ENCODE measurements around the gene RPL10. TPM values are rescaled to one million over a fixed set of nuclear protein-coding genes. Genes with fewer than 3 reads are reported as not detected.

The RPL10 gene
- total RNA-seq, 1 experiment from 2014 or later, result 2,883 TPM

- DNase-seq (ENCODE audit: low spot score), result no peak
- in situ Hi-C loops (cut with HindIII; ENCODE audit: low sequenced_read_pairs), result no loop called here
Observed at GRCh38 chrX:154419189-154419588, 21.0 kb downstream of the RPL10 start.

GRCh38 chrX:154419688-154420401 is 21.7 kb downstream of the RPL10 start:
- in situ Hi-C loops (cut with HindIII; ENCODE audit: low sequenced_read_pairs), result no loop called here

GRCh38 chrX:154420402-154420756 is 22.2 kb downstream of the RPL10 start:
- DNase-seq (ENCODE audit: low spot score), result no peak
- in situ Hi-C loops (cut with HindIII; ENCODE audit: low sequenced_read_pairs), result no loop called here

More at GRCh38 chrX:154419688-154420401, 21.7 kb downstream of the RPL10 start:
- no peak for DNase-seq (ENCODE audit: low spot score)

- no peak for DNase-seq (ENCODE audit: low spot score)
Observed at GRCh38 chrX:154426916-154427770, 29.0 kb downstream of the RPL10 start.

GRCh38 chrX:154428176-154429171 is 30.3 kb downstream of the RPL10 start, which contains the start of gene ATP6AP1:
TSS of gene ATP6AP1 (plus strand) at chrX:154428677. CDS start at chrX:154428693, 16 bp downstream.
- peak; percentile 92 for DNase-seq (ENCODE audit: low spot score)
- in situ Hi-C loops (cut with HindIII; ENCODE audit: low sequenced_read_pairs), result no loop called here

More at GRCh38 chrX:154426916-154427770, 29.0 kb downstream of the RPL10 start:
- in situ Hi-C loops (cut with HindIII; ENCODE audit: low sequenced_read_pairs), result no loop called here

- in situ Hi-C loops (cut with HindIII; ENCODE audit: low sequenced_read_pairs), result no loop called here
- DNase-seq (ENCODE audit: low spot score), result no peak
Observed at GRCh38 chrX:154429711-154430110, 31.5 kb downstream of the RPL10 start.

- in situ Hi-C loops (cut with HindIII; ENCODE audit: low sequenced_read_pairs), result no loop called here
Observed at GRCh38 chrX:154430479-154430878, 32.3 kb downstream of the RPL10 start.

GRCh38 chrX:154430916-154431315 is 32.7 kb downstream of the RPL10 start:
- in situ Hi-C loops (cut with HindIII; ENCODE audit: low sequenced_read_pairs), result no loop called here
- DNase-seq (ENCODE audit: low spot score), result no peak

More at GRCh38 chrX:154430479-154430878, 32.3 kb downstream of the RPL10 start:
- no peak for DNase-seq (ENCODE audit: low spot score)

GRCh38 chrX:154431341-154431740 is 33.2 kb downstream of the RPL10 start:
- in situ Hi-C loops (cut with HindIII; ENCODE audit: low sequenced_read_pairs), result no loop called here
- no peak for DNase-seq (ENCODE audit: low spot score)

GRCh38 chrX:154432210-154432609 is 34.0 kb downstream of the RPL10 start:
- no peak for DNase-seq (ENCODE audit: low spot score)
- in situ Hi-C loops (cut with HindIII; ENCODE audit: low sequenced_read_pairs), result no loop called here

GRCh38 chrX:154433605-154434004 is 35.4 kb downstream of the RPL10 start:
- in situ Hi-C loops (cut with HindIII; ENCODE audit: low sequenced_read_pairs), result no loop called here
- DNase-seq (ENCODE audit: low spot score), result no peak

GRCh38 chrX:154434394-154435168 is 36.4 kb downstream of the RPL10 start:
- in situ Hi-C loops (cut with HindIII; ENCODE audit: low sequenced_read_pairs), result no loop called here
- DNase-seq (ENCODE audit: low spot score), result no peak

GRCh38 chrX:154435171-154435733 is 37.1 kb downstream of the RPL10 start:
- in situ Hi-C loops (cut with HindIII; ENCODE audit: low sequenced_read_pairs), result no loop called here
- no peak for DNase-seq (ENCODE audit: low spot score)

GRCh38 chrX:154436374-154436982 is 38.3 kb downstream of the RPL10 start:
- no peak for DNase-seq (ENCODE audit: low spot score)
- in situ Hi-C loops (cut with HindIII; ENCODE audit: low sequenced_read_pairs), result no loop called here

- DNase-seq (ENCODE audit: low spot score), result no peak
- in situ Hi-C loops (cut with HindIII; ENCODE audit: low sequenced_read_pairs), result no loop called here
Observed at GRCh38 chrX:154436983-154437752, 39.0 kb downstream of the RPL10 start, which contains the start of gene GDI1. TSS of gene GDI1 (plus strand) at chrX:154437154. CDS start at chrX:154437255, 101 bp downstream.

- in situ Hi-C loops (cut with HindIII; ENCODE audit: low sequenced_read_pairs), result no loop called here
- no peak for DNase-seq (ENCODE audit: low spot score)
Observed at GRCh38 chrX:154437971-154438893, 40.1 kb downstream of the RPL10 start.
